ENCODE results near the gene CALU. TPM values are rescaled to one million over a fixed set of nuclear protein-coding genes. Genes with fewer than 3 reads are reported as not detected.

Gene CALU
- total RNA-seq, 1 donor from 2014 or later, result 199 TPM

DNA sequence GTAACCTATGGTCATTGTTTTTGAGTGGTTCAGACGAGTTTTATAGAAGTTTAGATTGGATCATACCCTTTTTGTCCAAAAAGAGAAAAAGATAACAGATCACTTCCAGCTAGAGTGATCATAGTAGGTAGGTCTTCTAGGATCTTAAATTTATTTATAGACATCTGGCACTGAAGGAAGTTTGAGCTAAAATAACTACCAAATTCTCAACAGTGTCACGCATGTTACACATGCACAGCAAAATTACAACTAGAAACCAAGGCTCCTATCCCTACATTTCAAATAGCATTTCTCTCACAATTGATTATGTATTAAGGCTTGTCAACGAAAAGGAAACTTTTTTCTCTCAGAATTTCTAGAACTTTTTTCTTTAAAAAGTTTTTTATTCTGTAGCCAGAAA lies 2.3 kb downstream of the CALU start:
- Mint-ChIP-seq H3K4me3 (peak overlapping the region; percentile 36), H3K36me3 (peaks cover 5% of the 10 kb centered on the region), H3K4me1 (peaks cover 38% of the 10 kb centered on the region), H3K9me3 (no peaks in the 10 kb centered on the region), H3K27me3 (ENCODE audit: low read depth) (no peaks in the 10 kb centered on the region), H3K27ac (peak overlapping the region; percentile 1)
- TF ChIP-seq, protein P1, sequence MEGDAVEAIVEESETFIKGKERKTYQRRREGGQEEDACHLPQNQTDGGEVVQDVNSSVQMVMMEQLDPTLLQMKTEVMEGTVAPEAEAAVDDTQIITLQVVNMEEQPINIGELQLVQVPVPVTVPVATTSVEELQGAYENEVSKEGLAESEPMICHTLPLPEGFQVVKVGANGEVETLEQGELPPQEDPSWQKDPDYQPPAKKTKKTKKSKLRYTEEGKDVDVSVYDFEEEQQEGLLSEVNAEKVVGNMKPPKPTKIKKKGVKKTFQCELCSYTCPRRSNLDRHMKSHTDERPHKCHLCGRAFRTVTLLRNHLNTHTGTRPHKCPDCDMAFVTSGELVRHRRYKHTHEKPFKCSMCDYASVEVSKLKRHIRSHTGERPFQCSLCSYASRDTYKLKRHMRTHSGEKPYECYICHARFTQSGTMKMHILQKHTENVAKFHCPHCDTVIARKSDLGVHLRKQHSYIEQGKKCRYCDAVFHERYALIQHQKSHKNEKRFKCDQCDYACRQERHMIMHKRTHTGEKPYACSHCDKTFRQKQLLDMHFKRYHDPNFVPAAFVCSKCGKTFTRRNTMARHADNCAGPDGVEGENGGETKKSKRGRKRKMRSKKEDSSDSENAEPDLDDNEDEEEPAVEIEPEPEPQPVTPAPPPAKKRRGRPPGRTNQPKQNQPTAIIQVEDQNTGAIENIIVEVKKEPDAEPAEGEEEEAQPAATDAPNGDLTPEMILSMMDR (IDR thresholded peaks at IDR 0.05; ENCODE audit: unreplicated experiment), result no peak
- DNase-seq (ENCODE audit: low spot score in 2 of 2, unreplicated experiment in 2 of 2), result no peak

DNA sequence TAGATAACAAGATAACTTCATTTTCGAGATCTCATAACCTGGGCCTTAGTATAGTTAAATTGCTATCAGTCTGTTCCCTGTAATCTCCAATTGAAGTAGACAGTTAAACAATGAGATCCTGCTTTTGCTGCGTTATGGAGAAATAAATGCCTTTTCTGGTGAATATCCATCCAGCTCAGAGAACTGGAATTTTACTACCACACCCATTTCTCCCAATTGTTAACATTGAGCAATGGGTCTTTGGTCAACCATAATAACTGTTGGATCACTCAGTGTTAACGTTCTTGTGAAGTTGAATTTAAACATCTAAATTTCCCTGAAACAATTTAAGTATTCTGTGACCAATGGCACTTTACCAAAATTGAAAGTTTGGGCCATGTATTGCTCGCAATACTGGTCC lies 3.0 kb downstream of the CALU start:
- peaks cover 9% of the 10 kb centered on the region for H3K36me3 Mint-ChIP-seq
- TF ChIP-seq, protein P1 (IDR thresholded peaks at IDR 0.05; ENCODE audit: unreplicated experiment), result no peak
- no peaks in the 10 kb centered on the region for H3K27me3 Mint-ChIP-seq (ENCODE audit: low read depth)
- H3K4me3 Mint-ChIP-seq, result no peak overlapping the region
- H3K27ac Mint-ChIP-seq, result no peak overlapping the region
- no peak for DNase-seq (ENCODE audit: low spot score in 2 of 2, unreplicated experiment in 2 of 2)
- peaks cover 38% of the 10 kb centered on the region for H3K4me1 Mint-ChIP-seq
- H3K9me3 Mint-ChIP-seq, result no peaks in the 10 kb centered on the region

DNA sequence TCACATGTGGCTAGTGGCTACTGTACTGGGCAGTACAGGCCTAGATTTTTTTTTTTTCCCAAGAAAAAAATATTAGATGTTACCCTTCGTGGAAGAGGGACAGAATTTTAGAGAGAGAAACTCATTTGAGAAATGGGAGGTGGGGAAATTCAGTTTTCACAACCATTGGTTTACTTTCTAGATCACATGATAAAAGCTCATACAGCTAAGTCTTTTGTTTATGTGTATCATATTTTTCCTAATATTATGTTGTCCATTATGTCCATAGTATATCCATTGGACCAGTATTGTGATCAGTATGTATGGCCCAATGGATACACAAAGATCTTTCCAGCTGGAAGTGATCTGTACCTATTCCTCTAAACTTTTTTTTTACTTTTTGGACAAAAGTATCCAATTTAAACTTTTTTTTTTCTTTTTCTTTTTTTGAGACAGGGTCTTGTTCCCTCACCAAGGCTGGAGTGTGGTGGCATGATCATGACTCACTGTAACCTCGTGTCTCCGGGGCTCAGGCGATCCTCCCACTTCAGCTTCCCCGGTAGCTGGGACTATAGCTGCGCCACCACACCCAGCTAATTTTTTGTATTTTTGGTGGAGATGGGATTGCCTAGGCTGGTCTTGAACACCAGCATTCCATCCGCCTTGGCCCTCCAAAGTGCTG lies 4.1 kb downstream of the CALU start:
- H3K4me3 Mint-ChIP-seq, result no peak overlapping the region
- no peaks in the 10 kb centered on the region for H3K27me3 Mint-ChIP-seq (ENCODE audit: low read depth)
- no peaks in the 10 kb centered on the region for H3K9me3 Mint-ChIP-seq
- H3K36me3 Mint-ChIP-seq, result peaks cover 17% of the 10 kb centered on the region
- no peak for DNase-seq (ENCODE audit: low spot score in 2 of 2, unreplicated experiment in 2 of 2)
- H3K27ac Mint-ChIP-seq, result no peak overlapping the region
- H3K4me1 Mint-ChIP-seq, result peaks cover 33% of the 10 kb centered on the region
- TF ChIP-seq, protein P1 (IDR thresholded peaks at IDR 0.05; ENCODE audit: unreplicated experiment), result no peak

DNA sequence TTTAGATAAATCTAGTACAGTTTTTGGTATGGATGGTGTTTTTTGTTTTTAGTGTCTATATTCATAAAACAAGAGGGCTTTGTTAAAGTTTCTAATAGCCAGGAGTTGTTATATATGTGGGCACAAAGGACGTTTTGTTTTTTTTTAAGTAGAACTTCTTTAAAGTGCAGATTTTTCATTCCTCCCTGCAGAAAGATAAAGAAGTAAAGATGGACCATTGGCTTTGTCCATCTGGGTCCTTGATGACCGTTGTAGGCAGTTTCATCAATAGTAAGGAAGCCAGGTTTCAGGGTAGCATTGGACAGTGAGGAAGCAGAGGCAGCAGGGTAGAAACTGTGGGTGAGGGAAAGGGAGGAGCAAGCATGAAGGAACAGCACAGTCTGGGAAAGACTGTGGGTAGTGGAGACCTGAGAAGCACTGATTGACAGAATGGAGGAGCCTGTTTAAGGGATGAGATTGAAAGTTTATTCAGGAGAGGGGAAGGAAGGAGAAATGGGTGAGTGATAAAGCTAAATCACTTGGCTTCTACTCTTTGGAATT lies 5.3 kb downstream of the CALU start:
- DNase-seq (ENCODE audit: low spot score in 2 of 2, unreplicated experiment in 2 of 2), result no peak
- H3K36me3 Mint-ChIP-seq, result peaks cover 26% of the 10 kb centered on the region
- H3K27ac Mint-ChIP-seq, result peak overlapping the region; percentile 1
- H3K27me3 Mint-ChIP-seq (ENCODE audit: low read depth), result no peaks in the 10 kb centered on the region
- TF ChIP-seq, protein P1 (IDR thresholded peaks at IDR 0.05; ENCODE audit: unreplicated experiment), result no peak
- peaks cover 27% of the 10 kb centered on the region for H3K4me1 Mint-ChIP-seq
- H3K4me3 Mint-ChIP-seq, result no peak overlapping the region
- no peaks in the 10 kb centered on the region for H3K9me3 Mint-ChIP-seq

DNA sequence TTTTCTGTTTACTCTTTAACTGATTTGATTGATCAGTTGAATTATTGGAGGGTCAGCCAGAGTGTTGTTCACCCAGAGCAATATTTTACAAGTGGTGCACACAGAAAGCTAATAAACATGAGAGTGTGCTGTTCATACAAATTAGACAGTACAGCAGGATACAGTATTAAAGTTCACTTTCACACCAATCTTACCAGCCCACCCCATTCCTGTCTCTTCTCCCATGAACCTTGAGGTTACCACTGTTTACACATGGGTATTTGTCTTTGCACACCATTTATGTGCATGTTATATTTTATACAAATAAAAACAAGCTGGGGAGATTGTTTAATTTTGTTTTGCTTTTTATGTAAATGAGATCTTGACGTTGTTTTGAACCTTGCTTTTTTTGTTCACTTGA lies 6.5 kb downstream of the CALU start:
- Mint-ChIP-seq H3K27me3 (ENCODE audit: low read depth) (no peaks in the 10 kb centered on the region), H3K4me3 (no peak overlapping the region), H3K27ac (no peak overlapping the region), H3K4me1 (peaks cover 18% of the 10 kb centered on the region), H3K36me3 (peaks cover 35% of the 10 kb centered on the region), H3K9me3 (no peaks in the 10 kb centered on the region)
- no peak for DNase-seq (ENCODE audit: low spot score in 2 of 2, unreplicated experiment in 2 of 2)
- TF ChIP-seq, protein P1 (IDR thresholded peaks at IDR 0.05; ENCODE audit: unreplicated experiment), result no peak
